ENCODE data around the gene TALDO1.
"Not testable (repeated sequence)": the region's sequence is repeated elsewhere in the genome, so short reads cannot be mapped to it uniquely, and the experiment has no call there.

The TALDO1 gene

GRCh38 chr11:737899-738298 is 9.4 kb upstream of the TALDO1 start:
- DNase-seq, result not testable (repeated sequence)

GRCh38 chr11:742156-742546 is 5.1 kb upstream of the TALDO1 start:
- no peak for DNase-seq

- no peak for DNase-seq
Measured at GRCh38 chr11:742571-743201, 4.6 kb upstream of the TALDO1 start.

- DNase-seq, result no peak
Measured at GRCh38 chr11:745428-745827, 1.8 kb upstream of the TALDO1 start.

- DNase-seq, result no peak
Measured at GRCh38 chr11:746289-747157, 741 bp upstream of the TALDO1 start.

- DNase-seq, result no peak
Measured at GRCh38 chr11:748007-748359, 719 bp downstream of the TALDO1 start.

GRCh38 chr11:749731-750130 is 2.5 kb downstream of the TALDO1 start:
- DNase-seq, result no peak

- no peak for DNase-seq
Measured at GRCh38 chr11:760236-760635, 13.0 kb downstream of the TALDO1 start.

GRCh38 chr11:761526-762108 is 14.4 kb downstream of the TALDO1 start:
- no peak for DNase-seq

- no peak for DNase-seq
Measured at GRCh38 chr11:762421-763072, 15.3 kb downstream of the TALDO1 start.

- DNase-seq, result no peak
Measured at GRCh38 chr11:763073-763463, 15.8 kb downstream of the TALDO1 start.

- no peak for DNase-seq
Measured at GRCh38 chr11:763549-764321, 16.5 kb downstream of the TALDO1 start.

- DNase-seq, result no peak
Measured at GRCh38 chr11:764322-765024, 17.2 kb downstream of the TALDO1 start.

- DNase-seq, result no peak
Measured at GRCh38 chr11:765025-765801, 17.9 kb downstream of the TALDO1 start.

GRCh38 chr11:765802-766091 is 18.5 kb downstream of the TALDO1 start:
- no peak for DNase-seq

GRCh38 chr11:766106-766935 is 19.1 kb downstream of the TALDO1 start:
- no peak for DNase-seq

GRCh38 chr11:766936-767210 is 19.6 kb downstream of the TALDO1 start:
- no peak for DNase-seq

GRCh38 chr11:767238-767637 is 20.0 kb downstream of the TALDO1 start:
- no peak for DNase-seq

- no peak for DNase-seq
Measured at GRCh38 chr11:769887-770641, 22.8 kb downstream of the TALDO1 start.
